GM12892 (cell line): Measurements from ENCODE around the gene TYW1B.
"Not testable (repeated sequence)": the region's sequence is repeated elsewhere in the genome, so short reads cannot be mapped to it uniquely, and the experiment has no call there.

ENCODE experiments used
- POLR2A ChIP-seq: IDR thresholded peaks from 2 replicates; pipeline ENCODE4 v1.6.1; 2011; ENCODE audit warnings: low read depth, low read length, control low read depth
- POLR2AphosphoS5 ChIP-seq: IDR thresholded peaks from 2 replicates; pipeline ENCODE4 v1.6.1; 2011; ENCODE audit warnings: low read depth, low read length, control low read depth

DNA sequence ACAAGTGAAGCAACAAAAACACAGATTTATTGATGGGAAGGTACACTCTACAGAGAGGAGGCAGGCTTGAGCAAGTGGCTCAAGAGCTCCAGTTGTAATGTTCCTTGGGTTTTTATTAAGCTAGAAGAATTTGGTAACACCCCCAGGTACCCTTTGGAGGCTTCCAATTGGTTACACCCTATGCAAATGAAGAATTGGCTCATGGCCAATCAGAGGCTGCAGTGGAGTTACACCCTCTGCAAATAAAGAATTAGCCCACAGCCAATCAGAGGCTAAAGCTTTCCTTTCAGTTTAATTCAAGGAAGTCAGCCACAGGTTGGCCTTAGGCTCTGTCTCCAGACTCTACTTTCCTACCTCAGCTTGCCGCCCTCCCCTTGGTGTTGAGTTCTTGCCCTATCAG is 10.3 kb downstream of the TYW1B start:
- not testable (repeated sequence) for TF ChIP-seq POLR2A, POLR2AphosphoS5
